ENCODE results near the gene LNPK.
"Not testable (repeated sequence)": the region's sequence is repeated elsewhere in the genome, so short reads cannot be mapped to it uniquely, and the experiment has no call there.

DNA sequence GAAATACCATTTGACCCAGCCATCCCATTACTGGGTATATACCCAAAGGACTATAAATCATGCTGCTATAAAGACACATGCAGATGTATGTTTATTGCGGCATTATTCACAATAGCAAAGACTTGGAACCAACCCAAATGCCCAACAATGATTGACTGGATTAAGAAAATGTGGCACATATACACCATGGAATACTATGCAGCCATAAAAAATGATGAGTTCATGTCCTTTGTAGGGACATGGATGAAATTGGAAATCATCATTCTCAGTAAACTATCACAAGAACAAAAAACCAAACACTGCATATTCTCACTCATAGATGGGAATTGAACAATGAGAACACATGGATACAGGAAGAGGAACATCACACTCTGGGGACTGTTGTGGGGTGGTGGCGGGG lies 38.9 kb downstream of the LNPK start:
- not testable (repeated sequence) for TF ChIP-seq EZH2 (IDR thresholded peaks at IDR 0.05; ENCODE audit: low read length)
- TF ChIP-seq, protein P1, sequence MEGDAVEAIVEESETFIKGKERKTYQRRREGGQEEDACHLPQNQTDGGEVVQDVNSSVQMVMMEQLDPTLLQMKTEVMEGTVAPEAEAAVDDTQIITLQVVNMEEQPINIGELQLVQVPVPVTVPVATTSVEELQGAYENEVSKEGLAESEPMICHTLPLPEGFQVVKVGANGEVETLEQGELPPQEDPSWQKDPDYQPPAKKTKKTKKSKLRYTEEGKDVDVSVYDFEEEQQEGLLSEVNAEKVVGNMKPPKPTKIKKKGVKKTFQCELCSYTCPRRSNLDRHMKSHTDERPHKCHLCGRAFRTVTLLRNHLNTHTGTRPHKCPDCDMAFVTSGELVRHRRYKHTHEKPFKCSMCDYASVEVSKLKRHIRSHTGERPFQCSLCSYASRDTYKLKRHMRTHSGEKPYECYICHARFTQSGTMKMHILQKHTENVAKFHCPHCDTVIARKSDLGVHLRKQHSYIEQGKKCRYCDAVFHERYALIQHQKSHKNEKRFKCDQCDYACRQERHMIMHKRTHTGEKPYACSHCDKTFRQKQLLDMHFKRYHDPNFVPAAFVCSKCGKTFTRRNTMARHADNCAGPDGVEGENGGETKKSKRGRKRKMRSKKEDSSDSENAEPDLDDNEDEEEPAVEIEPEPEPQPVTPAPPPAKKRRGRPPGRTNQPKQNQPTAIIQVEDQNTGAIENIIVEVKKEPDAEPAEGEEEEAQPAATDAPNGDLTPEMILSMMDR (optimal IDR thresholded peaks at IDR 0.05 in 1 of 3, IDR thresholded peaks at IDR 0.05 in 1 of 3, conservative IDR thresholded peaks at IDR 0.05 in 1 of 3; ENCODE audit: extremely low read depth in 1 of 3, insufficient read depth in 2 of 3, low read length in 3 of 3): not testable (repeated sequence)

All from keratinocyte (primary cell).